ENCODE measurements around the gene SLC39A11.

GRCh38 chr17:72829883-72830282 lies 262.6 kb downstream of the SLC39A11 start:
- TF ChIP-seq CTCF (IDR thresholded peaks at IDR 0.05) (no peak), EZH2 (IDR thresholded peaks at IDR 0.05) (no peak), EZH2phosphoT487 (IDR thresholded peaks at IDR 0.05) (no peak)
